ENCODE results near the gene AHSG.

AHSG gene

DNA sequence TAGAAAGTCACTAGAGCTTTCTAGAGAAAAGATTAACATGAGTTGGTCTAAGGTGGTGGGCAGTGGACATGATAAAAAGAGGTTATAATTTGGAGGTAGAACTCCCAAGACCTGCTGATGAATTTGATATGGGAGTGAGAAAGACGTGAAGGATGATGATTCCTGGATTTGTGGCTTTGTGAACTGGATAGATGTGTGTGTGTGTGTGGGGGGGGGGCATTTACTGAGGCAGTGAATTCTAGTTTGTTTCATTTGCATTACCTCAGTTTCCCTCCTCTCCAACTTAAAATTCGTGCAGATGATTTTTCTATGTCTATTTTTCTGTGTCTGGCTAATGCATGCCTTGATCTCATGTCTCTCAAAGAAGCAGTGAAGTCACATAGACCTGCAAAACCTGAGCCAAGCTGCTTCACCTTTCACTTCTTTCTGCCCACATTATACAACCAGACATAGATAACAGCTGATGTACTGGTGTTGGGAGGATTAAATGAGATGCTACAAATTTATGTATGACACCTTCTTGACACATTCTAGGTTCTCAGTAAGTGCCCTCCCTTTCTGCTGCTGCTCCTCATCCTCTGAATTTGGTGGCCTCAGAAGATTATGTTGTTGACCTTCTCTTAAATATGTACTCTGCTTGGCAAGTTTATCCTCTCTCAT is 9.9 kb downstream of the AHSG start:
- TF ChIP-seq FEZF1 (tag by site-specific recombination; IDR thresholded peaks at IDR 0.05) (no peak), ZNF664 (tag by site-specific recombination; IDR thresholded peaks at IDR 0.05) (peak; percentile 68; the same call in 1 of the 2 replicates)
- CTCF ChIA-PET: interaction anchor here (2.9 kb wide), 1 partner anchor 8 kb away, joined by 17 read pairs; no protein-coding TSS in a partner anchor
- no peak overlapping the region for H3K4me3 ChIP-seq (ENCODE audit: low read depth, low read length)
- no peaks in the 10 kb centered on the region for H3K9me3 ChIP-seq (ENCODE audit: control insufficient read depth, insufficient read depth, low read depth, low read length)
- no peak overlapping the region for H3K27ac ChIP-seq (ENCODE audit: extremely low read depth, low read depth, low read length)
- H3K36me3 ChIP-seq (ENCODE audit: control insufficient read depth in 2 of 2, insufficient read depth in 1 of 2, low read length in 2 of 2): no peaks in the 10 kb centered on the region
- POLR2A ChIA-PET: interaction anchor here (0.7 kb wide), 1 partner anchor 183 kb away, joined by 3 read pairs; no protein-coding TSS in a partner anchor
- H3K4me1 ChIP-seq (ENCODE audit: control insufficient read depth, insufficient read depth, low read length): no peaks in the 10 kb centered on the region

GRCh38 chr3:186624598-186624997 is 11.7 kb downstream of the AHSG start:
- TF ChIP-seq ZFHX2 (tag by site-specific recombination; conservative IDR thresholded peaks at IDR 0.05) (no peak), ZNF521 (tag by site-specific recombination; IDR thresholded peaks at IDR 0.05) (no peak), KLF9 (tag by site-specific recombination; IDR thresholded peaks at IDR 0.05; ENCODE audit: low read depth) (no peak), ZNF114 (tag by site-specific recombination; IDR thresholded peaks at IDR 0.05) (no peak), ZNF133 (tag by site-specific recombination; IDR thresholded peaks at IDR 0.05) (no peak), ZNF626 (tag by site-specific recombination; IDR thresholded peaks at IDR 0.05) (no peak), ZNF623 (tag by site-specific recombination; IDR thresholded peaks at IDR 0.05) (no peak), ZNF510 (tag by site-specific recombination; IDR thresholded peaks at IDR 0.05; ENCODE audit: insufficient replicate concordance) (no peak)
- TF ChIP-seq, protein P1, sequence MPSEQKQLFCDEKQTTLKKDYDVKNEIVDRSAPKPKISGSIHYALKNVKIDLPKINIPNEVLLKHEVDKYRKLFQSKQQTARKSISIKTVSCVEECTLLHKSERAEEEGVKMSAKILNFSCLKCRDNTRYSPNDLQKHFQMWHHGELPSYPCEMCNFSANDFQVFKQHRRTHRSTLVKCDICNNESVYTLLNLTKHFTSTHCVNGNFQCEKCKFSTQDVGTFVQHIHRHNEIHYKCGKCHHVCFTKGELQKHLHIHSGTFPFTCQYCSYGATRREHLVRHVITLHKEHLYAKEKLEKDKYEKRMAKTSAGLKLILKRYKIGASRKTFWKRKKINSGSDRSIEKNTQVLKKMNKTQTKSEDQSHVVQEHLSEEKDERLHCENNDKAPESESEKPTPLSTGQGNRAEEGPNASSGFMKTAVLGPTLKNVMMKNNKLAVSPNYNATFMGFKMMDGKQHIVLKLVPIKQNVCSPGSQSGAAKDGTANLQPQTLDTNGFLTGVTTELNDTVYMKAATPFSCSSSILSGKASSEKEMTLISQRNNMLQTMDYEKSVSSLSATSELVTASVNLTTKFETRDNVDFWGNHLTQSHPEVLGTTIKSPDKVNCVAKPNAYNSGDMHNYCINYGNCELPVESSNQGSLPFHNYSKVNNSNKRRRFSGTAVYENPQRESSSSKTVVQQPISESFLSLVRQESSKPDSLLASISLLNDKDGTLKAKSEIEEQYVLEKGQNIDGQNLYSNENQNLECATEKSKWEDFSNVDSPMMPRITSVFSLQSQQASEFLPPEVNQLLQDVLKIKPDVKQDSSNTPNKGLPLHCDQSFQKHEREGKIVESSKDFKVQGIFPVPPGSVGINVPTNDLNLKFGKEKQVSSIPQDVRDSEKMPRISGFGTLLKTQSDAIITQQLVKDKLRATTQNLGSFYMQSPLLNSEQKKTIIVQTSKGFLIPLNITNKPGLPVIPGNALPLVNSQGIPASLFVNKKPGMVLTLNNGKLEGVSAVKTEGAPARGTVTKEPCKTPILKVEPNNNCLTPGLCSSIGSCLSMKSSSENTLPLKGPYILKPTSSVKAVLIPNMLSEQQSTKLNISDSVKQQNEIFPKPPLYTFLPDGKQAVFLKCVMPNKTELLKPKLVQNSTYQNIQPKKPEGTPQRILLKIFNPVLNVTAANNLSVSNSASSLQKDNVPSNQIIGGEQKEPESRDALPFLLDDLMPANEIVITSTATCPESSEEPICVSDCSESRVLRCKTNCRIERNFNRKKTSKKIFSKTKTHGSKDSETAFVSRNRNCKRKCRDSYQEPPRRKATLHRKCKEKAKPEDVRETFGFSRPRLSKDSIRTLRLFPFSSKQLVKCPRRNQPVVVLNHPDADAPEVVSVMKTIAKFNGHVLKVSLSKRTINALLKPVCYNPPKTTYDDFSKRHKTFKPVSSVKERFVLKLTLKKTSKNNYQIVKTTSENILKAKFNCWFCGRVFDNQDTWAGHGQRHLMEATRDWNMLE (tag by site-specific recombination; conservative IDR thresholded peaks at IDR 0.05; ENCODE audit: low read depth): no peak
- POLR2A ChIA-PET: no interaction called here
- CTCF ChIA-PET: interaction anchor here (2.9 kb wide), 2 partner anchors 7 to 10 kb away, joined by 12 to 17 read pairs; no protein-coding TSS in a partner anchor
- no peaks in the 10 kb centered on the region for H3K9me3 ChIP-seq (ENCODE audit: control insufficient read depth, insufficient read depth, low read depth, low read length)
- H3K36me3 ChIP-seq (ENCODE audit: control insufficient read depth in 2 of 2, insufficient read depth in 1 of 2, low read length in 2 of 2): no peaks in the 10 kb centered on the region
- H3K27ac ChIP-seq (ENCODE audit: extremely low read depth, low read depth, low read length): no peak overlapping the region
- no peaks in the 10 kb centered on the region for H3K4me1 ChIP-seq (ENCODE audit: control insufficient read depth, insufficient read depth, low read length)
- no peak overlapping the region for H3K4me3 ChIP-seq (ENCODE audit: low read depth, low read length)

DNA sequence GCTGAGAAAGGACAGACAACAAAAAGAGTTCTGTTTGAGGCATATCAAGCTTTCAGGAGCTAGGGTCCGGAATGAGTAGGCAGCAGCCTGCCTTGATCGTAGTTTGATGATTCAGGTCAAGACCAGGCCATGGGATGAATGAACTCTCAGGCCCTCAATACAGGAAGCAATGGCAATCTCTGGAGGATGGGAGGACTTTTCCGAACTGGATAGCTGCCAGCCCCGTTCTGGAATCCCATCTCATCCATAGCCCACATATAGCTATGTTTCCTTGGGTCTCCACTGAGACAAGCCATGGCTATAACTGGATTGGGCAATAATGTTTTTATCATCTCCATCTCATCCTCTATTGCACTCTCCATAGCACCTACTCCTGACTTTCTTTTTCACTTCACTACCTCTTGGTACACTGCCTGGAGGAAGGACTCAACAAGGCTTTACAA is 12.8 kb downstream of the AHSG start:
- no peaks in the 10 kb centered on the region for H3K4me1 ChIP-seq (ENCODE audit: control insufficient read depth, insufficient read depth, low read length)
- no peak overlapping the region for H3K4me3 ChIP-seq (ENCODE audit: low read depth, low read length)
- H3K36me3 ChIP-seq (ENCODE audit: control insufficient read depth in 2 of 2, insufficient read depth in 1 of 2, low read length in 2 of 2): no peaks in the 10 kb centered on the region
- TF ChIP-seq ELK4 (IDR thresholded peaks at IDR 0.05; ENCODE audit: borderline replicate concordance, low read depth, low read length): no peak
- no peak overlapping the region for H3K27ac ChIP-seq (ENCODE audit: extremely low read depth, low read depth, low read length)
- ChIA-PET CTCF (interaction anchor here (1.0 to 2.9 kb wide), 2 partner anchors 8 to 11 kb away, joined by 3 to 12 read pairs; no protein-coding TSS in a partner anchor), POLR2A (no interaction called here)
- H3K9me3 ChIP-seq (ENCODE audit: control insufficient read depth, insufficient read depth, low read depth, low read length): no peaks in the 10 kb centered on the region
